GM23338 (cell line): ENCODE measurements around the gene WDR13. TPM values are rescaled to one million over a fixed set of nuclear protein-coding genes. Genes with fewer than 3 reads are reported as not detected.

ENCODE experiments used
- ATAC-seq: fragments of 200-7000 bp; cut with Tn5 transposase; 3 replicates; pipeline ENCODE4 v1.9.1; 2020
- DNase-seq: peaks from one replicate; pipeline ENCODE4 v3.0.0-alpha.2; 2015; ENCODE audit warnings: low spot score
- H2AFZ ChIP-seq: fragments of 200-600 bp; sonication (generic); 2 replicates; pipeline ENCODE4 v1.8.0; 2016; ENCODE audit warnings: antibody characterized with exemption, mild to moderate bottlenecking, moderate library complexity
- H3F3A ChIP-seq: fragments of 200-600 bp; sonication (generic); replicated peaks from 2 replicates; pipeline ENCODE4 v1.8.0; 2017; ENCODE audit warnings: antibody characterized with exemption, mixed run types, low read depth
- H3K27ac ChIP-seq: fragments of 200-600 bp; sonication (generic); 2 replicates; pipeline ENCODE4 v1.6.1; 2016; ENCODE audit warnings: low read depth
- H3K27me3 ChIP-seq: fragments of 200-600 bp; sonication (generic); 2 replicates; pipeline ENCODE4 v1.8.0; 2016; ENCODE audit warnings: mild to moderate bottlenecking, mixed run types, moderate library complexity; ENCODE audit not compliant: insufficient read depth
- H3K36me3 ChIP-seq: fragments of 200-600 bp; sonication (generic); 2 replicates; pipeline ENCODE4 v1.8.0; 2016; ENCODE audit warnings: mild to moderate bottlenecking; ENCODE audit not compliant: insufficient read depth
- H3K4me1 ChIP-seq: fragments of 200-600 bp; sonication (generic); 2 replicates; pipeline ENCODE4 v1.8.0; 2016; ENCODE audit warnings: mild to moderate bottlenecking, moderate library complexity; ENCODE audit not compliant: insufficient read depth
- H3K4me2 ChIP-seq: fragments of 200-600 bp; sonication (generic); 2 replicates; pipeline ENCODE4 v1.7.1; 2017; ENCODE audit warnings: mixed run types
- H3K4me3 ChIP-seq: fragments of 200-600 bp; sonication (generic); 2 replicates; pipeline ENCODE4 v1.6.1; 2016; ENCODE audit warnings: mixed run types
- H3K79me2 ChIP-seq: fragments of 200-600 bp; sonication (generic); replicated peaks from 2 replicates; pipeline ENCODE4 v1.8.0; 2017; ENCODE audit warnings: mild to moderate bottlenecking; ENCODE audit not compliant: insufficient read depth
- H3K9me2 ChIP-seq: fragments of 200-600 bp; sonication (generic); 2 replicates; pipeline ENCODE4 v1.8.0; 2017; ENCODE audit not compliant: insufficient read depth
- H4K20me1 ChIP-seq: fragments of 200-600 bp; sonication (generic); replicated peaks from 2 replicates; pipeline ENCODE4 v1.8.0; 2017; ENCODE audit warnings: mild to moderate bottlenecking; ENCODE audit not compliant: insufficient read depth
- H3K27ac Mint-ChIP-seq: 2 replicates; pipeline ENCODE4 v1.8.0; 2020; ENCODE audit warnings: inconsistent platforms, mild to moderate bottlenecking, moderate library complexity, mixed read lengths
- H3K27me3 Mint-ChIP-seq: 3 replicates; pipeline ENCODE4 v1.8.0; 2022; ENCODE audit warnings: low read depth, mild to moderate bottlenecking, moderate library complexity, mixed read lengths, inconsistent platforms; ENCODE audit not compliant: insufficient read depth, poor library complexity
- H3K36me3 Mint-ChIP-seq: 3 replicates; pipeline ENCODE4 v1.8.0; 2021; ENCODE audit warnings: low read depth, mild to moderate bottlenecking, inconsistent platforms, moderate library complexity, mixed read lengths
- H3K4me1 Mint-ChIP-seq: 3 replicates; pipeline ENCODE4 v1.8.0; 2020; ENCODE audit warnings: mild to moderate bottlenecking, inconsistent platforms, mixed read lengths
- H3K4me3 Mint-ChIP-seq: 3 replicates; pipeline ENCODE4 v1.8.0; 2021; ENCODE audit warnings: moderate library complexity, mild to moderate bottlenecking, inconsistent platforms, mixed read lengths
- H3K9me3 Mint-ChIP-seq: 3 replicates; pipeline ENCODE4 v1.8.0; 2020; ENCODE audit warnings: moderate library complexity, mild to moderate bottlenecking, inconsistent platforms, mixed read lengths
- EZH2 ChIP-seq: fragments of 200-600 bp; sonication (generic); IDR thresholded peaks from one replicate; pipeline ENCODE4 v1.8.0; 2017; ENCODE audit warnings: antibody characterized with exemption, mild to moderate bottlenecking, low read depth; ENCODE audit not compliant: unreplicated experiment
- EZH2phosphoT487 ChIP-seq: fragments of 200-600 bp; sonication (generic); IDR thresholded peaks from one replicate; pipeline ENCODE4 v1.8.1; 2018; ENCODE audit warnings: antibody characterized with exemption; ENCODE audit not compliant: unreplicated experiment
- JUNB ChIP-seq: IDR thresholded peaks from one replicate; pipeline ENCODE4 v1.6.1; 2016; ENCODE audit warnings: antibody characterized with exemption; ENCODE audit not compliant: unreplicated experiment
- POLR2AphosphoS5 ChIP-seq: IDR thresholded peaks from 2 replicates; pipeline ENCODE4 v1.6.1; 2016; ENCODE audit warnings: antibody characterized with exemption, low read depth
- REST ChIP-seq: IDR thresholded peaks from one replicate; pipeline ENCODE4 v1.6.1; 2018; ENCODE audit warnings: antibody characterized with exemption; ENCODE audit not compliant: unreplicated experiment
- STAT1 ChIP-seq: IDR thresholded peaks from one replicate; pipeline ENCODE4 v1.6.1; 2016; ENCODE audit warnings: antibody characterized with exemption; ENCODE audit not compliant: unreplicated experiment
- ZNF331 ChIP-seq: fragments of 250-450 bp; sonication (Bioruptor Pico); IDR thresholded peaks from 2 replicates; pipeline ENCODE4 v1.5.0; 2020; ENCODE audit warnings: low read depth, mild to moderate bottlenecking, moderate library complexity
- polyA plus RNA-seq: library from polyadenylated mRNA; unstranded; fragments of >200 nt; fragmentation: Nextera tagmentation; extraction: Ambion mirVana; gene quantifications from 2 replicates; pipeline ENCODE4 v1.2.1, GENCODE V29; 2016
- total RNA-seq: library from RNA; depleted of rRNA; stranded (reverse); fragments of >200 nt; shearing (Covaris generic); gene quantifications from 2 replicates; pipeline ENCODE4 v1.2.3, GENCODE V29; 2014
- TF ChIP-seq, protein P1 (sequence below): fragments of 250-450 bp; sonication (Bioruptor Pico); IDR thresholded peaks from 2 replicates; pipeline ENCODE4 v1.5.0; 2020; ENCODE audit warnings: mild to moderate bottlenecking, moderate library complexity
- TF ChIP-seq, protein P2 (sequence below), 2 experiments: fragments of 200-600 bp in 1 of 2; sonication (generic) in 1 of 2; conservative IDR thresholded peaks; 2 replicates each; pipeline versions ENCODE4 v1.5.1 to v1.6.1; 2016 to 2017; ENCODE audit warnings: antibody characterized with exemption in 2 of 2, low read depth in 2 of 2, mild to moderate bottlenecking in 2 of 2, moderate library complexity in 1 of 2

The WDR13 gene
- total and polyA plus RNA-seq, 2 experiments from 2014 or later: 24.2 to 24.9 TPM

- TF ChIP-seq, protein P1, sequence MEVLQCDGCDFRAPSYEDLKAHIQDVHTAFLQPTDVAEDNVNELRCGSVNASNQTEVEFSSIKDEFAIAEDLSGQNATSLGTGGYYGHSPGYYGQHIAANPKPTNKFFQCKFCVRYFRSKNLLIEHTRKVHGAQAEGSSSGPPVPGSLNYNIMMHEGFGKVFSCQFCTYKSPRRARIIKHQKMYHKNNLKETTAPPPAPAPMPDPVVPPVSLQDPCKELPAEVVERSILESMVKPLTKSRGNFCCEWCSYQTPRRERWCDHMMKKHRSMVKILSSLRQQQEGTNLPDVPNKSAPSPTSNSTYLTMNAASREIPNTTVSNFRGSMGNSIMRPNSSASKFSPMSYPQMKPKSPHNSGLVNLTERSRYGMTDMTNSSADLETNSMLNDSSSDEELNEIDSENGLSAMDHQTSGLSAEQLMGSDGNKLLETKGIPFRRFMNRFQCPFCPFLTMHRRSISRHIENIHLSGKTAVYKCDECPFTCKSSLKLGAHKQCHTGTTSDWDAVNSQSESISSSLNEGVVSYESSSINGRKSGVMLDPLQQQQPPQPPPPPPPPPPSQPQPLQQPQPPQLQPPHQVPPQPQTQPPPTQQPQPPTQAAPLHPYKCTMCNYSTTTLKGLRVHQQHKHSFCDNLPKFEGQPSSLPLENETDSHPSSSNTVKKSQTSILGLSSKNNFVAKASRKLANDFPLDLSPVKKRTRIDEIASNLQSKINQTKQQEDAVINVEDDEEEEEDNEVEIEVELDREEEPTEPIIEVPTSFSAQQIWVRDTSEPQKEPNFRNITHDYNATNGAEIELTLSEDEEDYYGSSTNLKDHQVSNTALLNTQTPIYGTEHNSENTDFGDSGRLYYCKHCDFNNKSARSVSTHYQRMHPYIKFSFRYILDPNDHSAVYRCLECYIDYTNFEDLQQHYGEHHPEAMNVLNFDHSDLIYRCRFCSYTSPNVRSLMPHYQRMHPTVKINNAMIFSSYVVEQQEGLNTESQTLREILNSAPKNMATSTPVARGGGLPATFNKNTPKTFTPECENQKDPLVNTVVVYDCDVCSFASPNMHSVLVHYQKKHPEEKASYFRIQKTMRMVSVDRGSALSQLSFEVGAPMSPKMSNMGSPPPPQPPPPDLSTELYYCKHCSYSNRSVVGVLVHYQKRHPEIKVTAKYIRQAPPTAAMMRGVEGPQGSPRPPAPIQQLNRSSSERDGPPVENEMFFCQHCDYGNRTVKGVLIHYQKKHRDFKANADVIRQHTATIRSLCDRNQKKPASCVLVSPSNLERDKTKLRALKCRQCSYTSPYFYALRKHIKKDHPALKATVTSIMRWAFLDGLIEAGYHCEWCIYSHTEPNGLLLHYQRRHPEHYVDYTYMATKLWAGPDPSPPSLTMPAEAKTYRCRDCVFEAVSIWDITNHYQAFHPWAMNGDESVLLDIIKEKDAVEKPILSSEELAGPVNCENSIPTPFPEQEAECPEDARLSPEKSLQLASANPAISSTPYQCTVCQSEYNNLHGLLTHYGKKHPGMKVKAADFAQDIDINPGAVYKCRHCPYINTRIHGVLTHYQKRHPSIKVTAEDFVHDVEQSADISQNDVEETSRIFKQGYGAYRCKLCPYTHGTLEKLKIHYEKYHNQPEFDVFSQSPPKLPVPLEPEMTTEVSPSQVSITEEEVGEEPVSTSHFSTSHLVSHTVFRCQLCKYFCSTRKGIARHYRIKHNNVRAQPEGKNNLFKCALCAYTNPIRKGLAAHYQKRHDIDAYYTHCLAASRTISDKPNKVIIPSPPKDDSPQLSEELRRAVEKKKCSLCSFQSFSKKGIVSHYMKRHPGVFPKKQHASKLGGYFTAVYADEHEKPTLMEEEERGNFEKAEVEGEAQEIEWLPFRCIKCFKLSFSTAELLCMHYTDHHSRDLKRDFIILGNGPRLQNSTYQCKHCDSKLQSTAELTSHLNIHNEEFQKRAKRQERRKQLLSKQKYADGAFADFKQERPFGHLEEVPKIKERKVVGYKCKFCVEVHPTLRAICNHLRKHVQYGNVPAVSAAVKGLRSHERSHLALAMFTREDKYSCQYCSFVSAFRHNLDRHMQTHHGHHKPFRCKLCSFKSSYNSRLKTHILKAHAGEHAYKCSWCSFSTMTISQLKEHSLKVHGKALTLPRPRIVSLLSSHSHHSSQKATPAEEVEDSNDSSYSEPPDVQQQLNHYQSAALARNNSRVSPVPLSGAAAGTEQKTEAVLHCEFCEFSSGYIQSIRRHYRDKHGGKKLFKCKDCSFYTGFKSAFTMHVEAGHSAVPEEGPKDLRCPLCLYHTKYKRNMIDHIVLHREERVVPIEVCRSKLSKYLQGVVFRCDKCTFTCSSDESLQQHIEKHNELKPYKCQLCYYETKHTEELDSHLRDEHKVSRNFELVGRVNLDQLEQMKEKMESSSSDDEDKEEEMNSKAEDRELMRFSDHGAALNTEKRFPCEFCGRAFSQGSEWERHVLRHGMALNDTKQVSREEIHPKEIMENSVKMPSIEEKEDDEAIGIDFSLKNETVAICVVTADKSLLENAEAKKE: no peak
- TF ChIP-seq, protein P2, sequence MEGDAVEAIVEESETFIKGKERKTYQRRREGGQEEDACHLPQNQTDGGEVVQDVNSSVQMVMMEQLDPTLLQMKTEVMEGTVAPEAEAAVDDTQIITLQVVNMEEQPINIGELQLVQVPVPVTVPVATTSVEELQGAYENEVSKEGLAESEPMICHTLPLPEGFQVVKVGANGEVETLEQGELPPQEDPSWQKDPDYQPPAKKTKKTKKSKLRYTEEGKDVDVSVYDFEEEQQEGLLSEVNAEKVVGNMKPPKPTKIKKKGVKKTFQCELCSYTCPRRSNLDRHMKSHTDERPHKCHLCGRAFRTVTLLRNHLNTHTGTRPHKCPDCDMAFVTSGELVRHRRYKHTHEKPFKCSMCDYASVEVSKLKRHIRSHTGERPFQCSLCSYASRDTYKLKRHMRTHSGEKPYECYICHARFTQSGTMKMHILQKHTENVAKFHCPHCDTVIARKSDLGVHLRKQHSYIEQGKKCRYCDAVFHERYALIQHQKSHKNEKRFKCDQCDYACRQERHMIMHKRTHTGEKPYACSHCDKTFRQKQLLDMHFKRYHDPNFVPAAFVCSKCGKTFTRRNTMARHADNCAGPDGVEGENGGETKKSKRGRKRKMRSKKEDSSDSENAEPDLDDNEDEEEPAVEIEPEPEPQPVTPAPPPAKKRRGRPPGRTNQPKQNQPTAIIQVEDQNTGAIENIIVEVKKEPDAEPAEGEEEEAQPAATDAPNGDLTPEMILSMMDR (conservative IDR thresholded peaks at IDR 0.05; ENCODE audit: low read depth in 2 of 2): no peak
- TF ChIP-seq JUNB (no peak), STAT1 (no peak), EZH2phosphoT487 (no peak)
Measured at GRCh38 chrX:48616576-48616975, 19.3 kb downstream of the WDR13 start (continued).

DNA sequence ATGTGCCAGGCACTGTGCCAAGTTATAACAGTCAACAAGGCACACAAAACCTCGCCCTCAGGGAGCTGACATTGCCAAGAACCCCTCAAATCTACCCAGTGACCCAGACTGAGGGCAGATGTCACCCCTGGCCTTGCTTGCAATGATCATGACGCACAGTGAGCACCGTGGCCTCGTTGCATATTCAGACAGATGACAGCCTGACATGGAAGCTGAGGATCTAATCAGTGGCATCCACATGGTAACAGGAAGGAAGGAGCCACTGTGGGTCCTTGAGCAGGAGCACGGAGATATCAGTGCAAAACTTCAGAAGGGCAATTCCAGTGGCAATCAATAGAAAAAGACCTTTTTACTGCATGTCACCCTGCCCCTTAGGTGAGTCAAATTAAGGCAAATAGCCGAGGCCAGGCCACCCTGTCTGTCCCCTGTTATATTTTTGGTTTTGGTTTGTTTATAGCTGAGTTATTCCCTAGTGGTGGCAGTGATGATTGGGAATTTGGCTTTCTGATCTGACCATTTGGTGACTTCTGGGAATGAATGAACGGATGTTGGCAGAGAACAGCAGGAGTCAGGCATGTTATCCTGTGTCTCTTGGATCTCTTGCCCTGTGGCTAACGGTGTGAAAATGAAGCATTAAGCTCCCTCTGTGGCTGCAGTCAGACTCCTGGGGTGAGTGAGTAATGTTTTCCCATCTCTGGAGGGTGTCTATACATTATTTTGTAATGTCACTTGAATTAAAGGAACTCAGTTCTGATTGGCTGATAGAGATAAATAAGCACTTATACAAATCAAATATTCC, 20.4 kb downstream of the WDR13 start:
- Histone ChIP-seq H3K27me3 (no peaks in the 10 kb centered on the region), H3K9me2 (no peaks in the 10 kb centered on the region), H3K27ac (no peak overlapping the region), H3K4me2 (no peak overlapping the region), H4K20me1 (no peaks in the 10 kb centered on the region), H3K4me3 (no peak overlapping the region), H2AFZ (no peak overlapping the region), H3K36me3 (no peaks in the 10 kb centered on the region), H3K4me1 (no peaks in the 10 kb centered on the region), H3K79me2 (no peaks in the 10 kb centered on the region), H3F3A (no peaks in the 10 kb centered on the region)
- TF ChIP-seq EZH2phosphoT487 (no peak), ZNF331 (CRISPR knock-in tag) (no peak), EZH2 (no peak), JUNB (no peak), REST (no peak), POLR2AphosphoS5 (no peak)
- TF ChIP-seq, protein P2 (conservative IDR thresholded peaks at IDR 0.05; ENCODE audit: low read depth in 2 of 2): no peak
- Mint-ChIP-seq H3K4me1 (peaks cover 5% of the 10 kb centered on the region; the same call in 2 of the 3 replicates), H3K4me3 (no peak overlapping the region), H3K27ac (no peak overlapping the region), H3K9me3 (no peaks in the 10 kb centered on the region), H3K36me3 (no peaks in the 10 kb centered on the region), H3K27me3 (peaks cover 4% of the 10 kb centered on the region)
- DNase-seq (no peak), ATAC-seq (no peak)
